Femur (tissue), 1 donor: ENCODE results near the gene HLCS.
"Not testable (repeated sequence)": the region's sequence is repeated elsewhere in the genome, so short reads cannot be mapped to it uniquely, and the experiment has no call there.

ENCODE experiments used
- DNase-seq: peaks from one replicate; pipeline ENCODE4 v3.0.0-alpha.2; 2017

The HLCS gene

GRCh38 chr21:36845790-36846189, 120.7 kb downstream of the HLCS start:
- DNase-seq = no peak

GRCh38 chr21:36845070-36845469, 121.4 kb downstream of the HLCS start:
- no peak for DNase-seq

- no peak for DNase-seq
These were observed 124.6 kb downstream of the HLCS start for GRCh38 chr21:36841866-36842265.

- DNase-seq = no peak
These were observed 126.7 kb downstream of the HLCS start for GRCh38 chr21:36839735-36840134.

GRCh38 chr21:36839123-36839522, 127.3 kb downstream of the HLCS start:
- no peak for DNase-seq

GRCh38 chr21:36835383-36835795, 131.1 kb downstream of the HLCS start:
- peak; percentile 88 for DNase-seq

GRCh38 chr21:36834192-36834591, 132.3 kb downstream of the HLCS start:
- no peak for DNase-seq

- no peak for DNase-seq
These were observed 136.4 kb downstream of the HLCS start for GRCh38 chr21:36830100-36830499.

- no peak for DNase-seq
These were observed 137.5 kb downstream of the HLCS start for GRCh38 chr21:36828891-36829515.

- DNase-seq = no peak
These were observed 138.3 kb downstream of the HLCS start for GRCh38 chr21:36828208-36828607.

GRCh38 chr21:36825658-36826057, 140.8 kb downstream of the HLCS start:
- no peak for DNase-seq

GRCh38 chr21:36821032-36821299, 145.5 kb downstream of the HLCS start:
- DNase-seq = no peak

- DNase-seq = peak; percentile 52
These were observed 146.1 kb downstream of the HLCS start for GRCh38 chr21:36820176-36821031.

GRCh38 chr21:36817732-36818450, 148.6 kb downstream of the HLCS start:
- DNase-seq = no peak

GRCh38 chr21:36816561-36817130, 149.8 kb downstream of the HLCS start:
- no peak for DNase-seq

- not testable (repeated sequence) for DNase-seq
These were observed 150.4 kb downstream of the HLCS start for GRCh38 chr21:36816026-36816425.

- no peak for DNase-seq
These were observed 151.2 kb downstream of the HLCS start for GRCh38 chr21:36815284-36815683.

- DNase-seq = no peak
These were observed 153.4 kb downstream of the HLCS start for GRCh38 chr21:36813052-36813451.

GRCh38 chr21:36811762-36812161, 154.7 kb downstream of the HLCS start:
- DNase-seq = no peak

GRCh38 chr21:36810443-36810842, 156.0 kb downstream of the HLCS start:
- DNase-seq = no peak

- DNase-seq = no peak
These were observed 159.0 kb downstream of the HLCS start for GRCh38 chr21:36807422-36807928.

GRCh38 chr21:36806103-36806502, 160.4 kb downstream of the HLCS start:
- no peak for DNase-seq

GRCh38 chr21:36804874-36805611, 161.4 kb downstream of the HLCS start:
- no peak for DNase-seq
